H54 (cell line): ENCODE data around the gene RNF215.

Source experiments
- DNase-seq: peaks from one replicate; pipeline ENCODE4 v3.0.0; 2011; ENCODE audit warnings: low spot score, mixed read lengths; ENCODE audit not compliant: insufficient read length
- FAIRE-seq: peaks from 3 replicates; lab custom pipeline; 2011; peaks lifted over from hg19 to GRCh38; lab: Jason Lieb, UNC
- POLR2A ChIP-seq: IDR thresholded peaks from 2 replicates; pipeline ENCODE4 v1.6.1; 2011; ENCODE audit warnings: low read depth, mild to moderate bottlenecking, low read length

RNF215 gene

DNA sequence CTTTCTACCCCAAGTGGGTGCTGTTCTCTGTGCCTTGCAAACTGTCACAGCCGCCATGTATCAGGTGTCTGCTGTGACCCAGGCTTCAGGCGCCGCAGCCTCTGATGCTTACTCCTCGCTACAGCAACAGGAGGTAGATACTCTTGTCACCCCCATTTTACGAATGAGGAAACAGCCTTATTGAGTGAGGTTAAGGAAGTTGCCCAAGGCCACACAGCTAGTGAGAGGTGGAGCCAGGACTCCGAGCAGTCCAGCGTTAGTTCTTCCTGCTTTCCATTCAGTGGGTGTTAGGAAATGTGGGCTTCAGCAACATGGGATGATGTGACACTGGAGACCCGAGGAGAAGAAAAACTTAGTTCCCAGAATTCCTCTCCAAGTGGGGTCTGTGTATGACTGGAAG is 14.3 kb downstream of the RNF215 start:
- FAIRE-seq (no peak), DNase-seq (no peak)
- TF ChIP-seq POLR2A, result no peak

DNA sequence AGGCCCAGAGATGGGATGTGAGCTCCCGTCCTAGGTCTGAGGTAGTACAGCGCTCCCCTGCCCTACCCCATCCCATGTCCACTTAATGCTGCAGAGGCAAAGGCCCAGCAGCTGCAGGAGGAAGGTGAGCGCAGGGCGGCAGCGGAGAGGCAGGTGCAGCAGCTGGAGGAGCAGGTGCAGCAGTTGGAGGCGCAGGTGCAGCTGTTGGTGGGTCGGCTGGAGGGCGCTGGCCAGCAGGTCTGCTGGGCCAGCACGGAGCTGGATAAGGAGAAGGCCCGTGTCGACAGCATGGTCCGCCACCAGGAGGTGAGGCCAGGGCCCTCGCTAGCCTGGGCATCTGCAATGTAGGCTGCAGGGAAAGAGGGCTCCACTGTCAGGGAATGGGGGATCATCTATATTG is 15.2 kb downstream of the RNF215 start:
- TF ChIP-seq POLR2A, result no peak
- FAIRE-seq (no peak), DNase-seq (no peak)

DNA sequence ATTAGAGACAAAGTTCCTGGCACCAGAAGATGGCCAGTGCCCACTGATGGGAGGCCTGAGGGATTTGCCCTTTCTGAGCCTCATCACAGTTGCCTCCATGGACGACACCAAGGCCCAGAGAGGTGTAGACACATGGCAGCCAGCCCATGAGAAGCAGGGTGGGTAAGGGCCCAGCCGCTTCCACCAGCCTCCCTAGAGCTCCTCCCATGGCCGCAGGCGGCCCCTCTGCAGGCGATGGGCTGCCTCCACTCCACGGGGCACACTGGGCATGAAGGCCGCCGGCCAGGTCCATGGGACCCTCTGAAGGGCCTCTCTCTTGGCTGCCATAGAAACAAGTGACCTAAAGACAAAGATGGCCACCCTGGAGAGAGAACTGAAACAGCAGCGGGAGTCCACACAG is 15.9 kb downstream of the RNF215 start:
- no peak for DNase-seq
- no peak for TF ChIP-seq POLR2A
- no peak for FAIRE-seq

DNA sequence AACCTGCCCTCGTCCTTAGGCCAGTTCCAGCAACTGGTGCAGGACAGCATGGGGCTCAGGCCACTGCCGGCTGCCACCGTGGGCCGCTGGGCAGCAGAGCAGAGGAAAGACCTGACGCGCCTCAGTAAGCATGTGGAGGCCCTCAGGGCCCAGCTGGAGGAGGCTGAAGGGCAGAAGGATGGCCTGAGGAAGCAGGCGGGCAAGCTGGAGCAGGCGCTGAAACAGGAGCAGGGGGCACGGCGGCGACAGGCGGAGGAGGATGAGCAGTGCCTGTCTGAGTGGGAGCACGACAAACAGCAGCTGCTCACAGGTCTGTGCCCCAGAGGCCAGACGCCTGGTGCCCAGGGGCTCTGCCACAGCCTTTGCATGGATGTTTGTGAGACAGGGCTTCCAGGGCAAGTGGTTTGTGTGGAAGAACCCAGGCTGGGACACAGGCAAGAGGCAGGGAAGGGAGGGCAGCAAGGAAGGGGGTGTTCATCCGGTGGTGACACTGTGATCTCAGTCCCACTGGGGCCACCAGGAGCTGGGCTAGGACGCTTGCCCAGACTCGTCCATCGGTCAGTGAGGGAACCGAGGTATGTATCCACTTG is 16.5 kb downstream of the RNF215 start:
- FAIRE-seq (no peak), DNase-seq (no peak)
- no peak for TF ChIP-seq POLR2A

DNA sequence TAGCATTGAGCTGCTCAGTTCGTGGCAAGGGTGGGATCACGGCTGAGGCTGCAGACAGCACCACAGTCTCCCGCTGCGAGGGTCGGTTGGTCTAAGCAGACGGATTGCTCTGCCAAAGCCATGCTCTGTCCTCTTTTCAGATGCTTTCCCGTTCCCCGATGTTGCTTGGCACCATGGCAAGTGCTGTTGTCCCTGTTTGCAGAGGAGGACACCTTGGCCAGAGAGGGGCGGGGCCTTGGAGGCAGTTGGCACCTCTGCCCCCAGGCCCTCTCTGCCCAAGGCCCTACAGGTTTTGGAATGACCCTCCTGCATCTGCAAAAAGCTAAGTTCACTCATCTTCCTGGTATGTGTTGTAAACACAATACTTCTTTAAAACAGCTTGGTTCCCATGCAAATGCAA is 18.8 kb downstream of the RNF215 start:
- TF ChIP-seq POLR2A, result no peak
- no peak for FAIRE-seq

DNA sequence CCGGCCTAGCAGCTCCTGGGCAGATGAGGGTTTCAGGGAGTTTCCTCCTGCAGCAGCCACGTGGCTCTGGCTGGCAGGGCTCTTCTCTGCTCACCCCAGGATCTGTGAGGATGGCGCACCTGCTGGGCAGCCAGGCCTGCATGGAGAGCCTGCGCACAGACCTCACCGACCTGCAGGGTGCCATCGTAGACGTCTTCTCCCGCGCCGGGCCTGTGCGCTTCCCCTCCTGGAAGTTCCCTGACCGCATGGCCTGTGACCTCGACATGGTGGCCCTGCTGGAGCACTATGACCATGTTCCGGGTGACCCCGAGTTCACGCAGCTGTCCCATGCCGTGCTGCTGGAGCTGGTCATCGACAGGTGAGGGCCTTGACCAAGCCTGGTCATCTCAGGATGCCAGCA is 21.3 kb downstream of the RNF215 start:
- no peak for TF ChIP-seq POLR2A
- FAIRE-seq (no peak), DNase-seq (no peak)

More for the DNA sequence above, 18.8 kb downstream of the RNF215 start:
- no peak for DNase-seq

DNA sequence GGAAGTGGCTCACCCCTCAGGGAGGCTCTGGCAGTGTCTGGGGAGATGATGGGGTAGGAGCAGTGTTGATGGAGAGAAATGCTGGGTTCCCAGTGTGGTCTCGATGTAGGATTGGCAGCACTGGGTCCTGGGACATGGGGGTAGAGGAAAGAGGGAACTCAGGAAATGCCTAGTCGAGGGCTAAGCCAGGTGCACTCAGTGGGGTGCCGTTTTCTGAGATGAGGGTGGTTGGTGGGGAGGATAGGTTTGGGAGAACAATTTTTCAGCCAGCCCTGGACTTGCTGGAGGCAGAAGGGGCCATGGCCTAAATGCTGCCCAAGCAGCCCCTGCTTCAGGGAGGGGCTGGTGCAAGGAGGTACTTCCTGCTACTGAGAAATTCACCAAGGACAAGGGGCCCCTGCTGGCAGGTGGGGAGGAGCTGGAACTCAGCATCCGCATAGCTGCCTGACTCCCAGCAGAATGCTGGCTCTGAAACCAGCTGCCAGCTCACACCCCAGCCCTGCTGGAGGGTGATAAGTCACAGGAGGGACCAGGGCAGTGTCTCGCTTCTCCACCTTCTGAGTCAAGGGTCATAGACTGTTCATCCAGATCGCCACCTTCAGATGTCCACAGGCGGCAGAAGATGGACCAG is 24.4 kb downstream of the RNF215 start:
- FAIRE-seq (no peak), DNase-seq (peak; percentile 59)
- no peak for TF ChIP-seq POLR2A

DNA sequence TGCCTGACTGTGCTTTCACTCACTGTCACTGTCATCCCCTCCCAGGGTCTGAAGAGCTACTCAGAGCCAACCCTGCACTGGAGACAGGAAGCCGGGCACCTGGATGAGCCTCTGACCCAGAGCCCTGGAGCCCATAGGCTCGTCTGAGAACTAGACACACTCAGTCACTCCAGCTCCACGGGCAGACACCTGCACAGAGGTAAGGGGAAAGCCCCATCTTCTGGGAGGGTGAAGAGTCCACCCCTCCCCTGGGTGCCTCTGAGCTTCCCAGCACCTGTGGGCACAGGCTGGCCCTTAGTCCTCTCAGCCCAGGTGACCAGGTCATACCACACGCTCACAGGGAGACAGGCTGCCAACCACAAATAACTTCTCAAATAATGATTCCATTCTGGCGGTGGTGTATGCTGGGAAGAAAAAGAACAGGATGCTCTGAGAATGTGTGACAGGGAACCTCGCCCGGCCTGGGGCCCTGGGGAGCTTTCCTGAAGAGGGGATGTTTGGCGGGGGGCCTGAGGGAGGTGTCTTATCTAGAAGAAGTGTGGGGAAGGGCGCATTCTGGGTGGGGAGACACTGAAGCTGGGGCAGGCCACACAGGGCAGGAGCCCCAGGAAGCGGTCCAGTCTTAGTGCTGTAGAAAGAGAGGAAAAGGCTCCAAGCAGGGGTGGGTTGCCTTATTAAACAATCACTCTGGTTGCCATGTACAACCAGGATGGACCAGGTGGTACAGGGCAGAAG is 25.1 kb downstream of the RNF215 start:
- FAIRE-seq (no peak), DNase-seq (no peak)
- TF ChIP-seq POLR2A, result no peak

DNA sequence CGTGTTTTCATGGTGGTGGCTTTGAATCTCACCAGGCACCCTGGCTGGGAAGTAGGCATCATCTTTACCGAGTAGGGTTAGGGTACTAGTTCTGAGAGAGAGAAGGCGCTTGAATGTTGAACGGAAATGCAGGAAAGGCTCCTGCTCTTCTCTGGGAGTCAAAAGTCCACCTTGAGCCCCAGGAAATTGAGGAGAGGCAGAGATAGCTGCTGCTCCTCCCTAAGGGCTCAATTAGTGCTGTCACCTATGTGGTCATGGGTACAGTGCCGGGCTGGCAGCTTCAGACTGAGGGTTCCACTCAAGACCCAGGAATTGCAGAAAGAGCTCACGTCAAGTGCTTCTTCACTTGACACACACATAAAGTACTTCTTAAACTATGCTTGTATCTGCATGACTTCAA is 28.7 kb downstream of the RNF215 start:
- TF ChIP-seq POLR2A, result no peak
- DNase-seq (no peak), FAIRE-seq (no peak)

DNA sequence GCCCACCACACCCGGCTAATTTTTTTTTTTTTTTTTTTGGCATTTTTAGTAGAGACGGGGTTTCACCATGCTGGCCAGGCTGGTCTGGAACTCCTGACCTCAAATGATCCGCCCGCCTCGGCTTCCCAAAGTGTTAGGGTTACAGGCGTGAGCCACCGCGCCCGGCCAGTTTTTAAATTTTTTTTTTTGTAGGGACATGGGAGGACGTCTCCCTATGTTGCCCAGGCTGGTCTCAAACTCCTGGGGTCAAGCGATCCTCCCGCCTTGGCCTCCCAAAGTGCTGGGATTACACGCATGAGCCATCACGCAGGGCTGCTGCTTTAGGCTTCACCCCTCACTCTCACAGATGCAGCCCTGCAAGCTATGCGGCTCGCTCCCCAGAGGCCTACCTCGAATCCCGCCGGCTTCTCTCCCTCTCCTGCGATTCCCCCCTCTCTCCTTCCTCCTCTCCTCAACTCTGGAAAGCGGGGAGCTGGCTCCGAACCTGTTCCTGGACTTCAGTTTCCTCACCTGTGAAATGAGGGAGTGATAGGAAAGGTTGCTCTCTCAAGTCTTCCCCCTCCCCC is 29.5 kb downstream of the RNF215 start:
- FAIRE-seq (no peak), DNase-seq (no peak)
- TF ChIP-seq POLR2A, result no peak

DNA sequence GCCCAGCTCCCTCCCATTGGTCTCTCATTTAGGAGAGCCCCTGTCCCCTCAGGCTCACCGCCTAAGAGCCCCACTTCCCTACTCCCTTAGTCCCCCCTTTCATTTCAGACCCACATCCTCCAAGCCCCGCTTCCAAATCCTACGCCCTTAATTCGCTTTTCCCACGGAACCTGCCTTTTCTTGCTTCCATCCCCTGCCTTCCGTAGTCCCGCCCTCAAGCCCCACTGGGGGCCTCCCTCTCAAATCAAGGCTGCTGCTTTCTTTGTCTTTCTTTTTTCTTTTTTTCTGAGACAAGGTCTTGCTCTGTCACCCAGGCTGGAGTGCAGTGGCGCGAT is 30.0 kb downstream of the RNF215 start:
- no peak for TF ChIP-seq POLR2A
- no peak for DNase-seq
- no peak for FAIRE-seq

DNA sequence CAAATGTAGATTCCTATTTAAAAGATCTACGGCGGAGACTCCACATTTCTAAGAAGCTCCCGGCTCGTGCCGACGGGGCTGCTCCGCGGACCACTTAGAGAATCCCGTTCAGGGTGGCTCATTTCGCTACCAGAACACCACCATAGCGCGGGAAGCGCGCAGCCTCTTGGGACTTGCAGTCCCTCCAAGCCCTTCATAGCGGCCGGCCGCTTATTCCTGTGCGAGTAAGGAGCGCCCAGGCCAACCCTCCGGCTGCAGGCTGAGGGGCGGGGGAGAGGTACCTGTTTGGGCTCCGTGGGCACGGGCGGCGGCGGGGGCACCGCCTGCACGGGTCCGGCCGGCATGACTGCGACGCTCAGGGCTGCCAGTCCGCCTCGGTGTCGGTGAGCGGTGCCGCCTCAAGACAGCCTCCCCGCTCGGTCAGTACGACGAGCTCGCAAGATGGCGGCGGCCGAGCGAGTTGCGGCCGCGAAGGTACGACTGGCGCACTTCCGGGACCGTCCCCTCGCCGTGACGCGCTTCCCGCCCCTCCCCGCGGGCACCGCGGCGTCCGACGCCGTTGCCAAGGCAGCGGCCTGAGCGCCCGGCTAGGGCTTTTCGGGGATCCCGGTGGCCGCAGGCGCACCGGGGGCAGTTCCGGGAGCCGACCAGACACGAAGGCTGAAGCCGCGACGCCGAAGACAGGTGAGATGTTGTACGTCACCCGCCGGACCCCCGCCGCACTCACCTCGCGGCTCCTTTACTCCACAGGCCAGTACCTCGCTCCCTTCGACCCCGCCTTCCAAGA is 30.6 kb downstream of the RNF215 start, which contains the start of the genes CCDC157 and SF3A1:
Gene CCDC157 (plus strand): TSS at position 559 of the 787 bp plus-strand sequence. CDS start 8,994 bp downstream, outside the sequence.
Gene SF3A1 (minus strand): TSS at position 446 of the 787 bp plus-strand sequence. CDS start 102 bp downstream, at position 344.
- DNase-seq (peak; percentile 80), FAIRE-seq (no peak)
- TF ChIP-seq POLR2A, result peak; percentile 88

DNA sequence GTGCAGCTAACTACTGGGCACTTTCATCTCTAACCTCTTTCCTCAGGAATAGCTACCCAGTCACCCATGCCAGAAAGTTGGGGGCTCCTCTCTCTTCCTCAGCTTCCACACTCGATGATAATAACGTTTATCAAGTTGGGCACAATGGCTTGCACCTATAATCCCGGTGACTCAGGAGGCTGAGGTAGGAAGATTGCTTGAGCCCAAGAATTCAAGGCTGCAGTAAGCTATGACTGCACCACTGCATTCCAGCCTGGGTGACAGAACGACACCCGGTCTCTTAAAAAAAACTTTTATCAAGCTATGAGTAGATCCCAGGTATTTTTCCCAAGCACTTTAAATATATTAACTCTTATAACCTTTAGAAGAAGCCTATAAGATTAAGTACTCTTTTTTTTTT is 32.6 kb downstream of the RNF215 start:
- FAIRE-seq (no peak), DNase-seq (no peak)
- no peak for TF ChIP-seq POLR2A

DNA sequence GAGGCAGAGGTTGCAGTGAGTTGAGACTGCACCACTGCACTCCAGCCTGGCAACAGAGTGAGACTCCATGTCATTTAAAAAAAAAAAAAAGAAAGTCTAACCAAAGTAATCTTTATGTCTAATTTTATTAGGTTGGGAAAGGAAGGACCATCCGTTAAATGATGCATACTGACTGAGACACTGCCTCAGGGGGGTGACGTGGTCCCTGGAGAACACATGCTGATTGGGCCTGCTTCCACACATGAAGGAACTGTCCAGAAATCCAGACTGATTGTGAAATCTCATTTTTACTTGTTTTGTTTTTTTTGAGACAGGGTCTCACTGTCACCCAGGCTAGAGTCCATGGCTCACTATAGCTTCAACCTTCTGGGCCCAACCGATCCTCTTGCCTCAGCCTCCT is 36.0 kb downstream of the RNF215 start:
- TF ChIP-seq POLR2A, result no peak
- FAIRE-seq (no peak), DNase-seq (no peak)
